Measurements from ENCODE around the gene CNPY1. TPM values are rescaled to one million over a fixed set of nuclear protein-coding genes. Genes with fewer than 3 reads are reported as not detected.

Gene CNPY1
- total RNA-seq, 1 experiment from 2014 or later: not detected

DNA sequence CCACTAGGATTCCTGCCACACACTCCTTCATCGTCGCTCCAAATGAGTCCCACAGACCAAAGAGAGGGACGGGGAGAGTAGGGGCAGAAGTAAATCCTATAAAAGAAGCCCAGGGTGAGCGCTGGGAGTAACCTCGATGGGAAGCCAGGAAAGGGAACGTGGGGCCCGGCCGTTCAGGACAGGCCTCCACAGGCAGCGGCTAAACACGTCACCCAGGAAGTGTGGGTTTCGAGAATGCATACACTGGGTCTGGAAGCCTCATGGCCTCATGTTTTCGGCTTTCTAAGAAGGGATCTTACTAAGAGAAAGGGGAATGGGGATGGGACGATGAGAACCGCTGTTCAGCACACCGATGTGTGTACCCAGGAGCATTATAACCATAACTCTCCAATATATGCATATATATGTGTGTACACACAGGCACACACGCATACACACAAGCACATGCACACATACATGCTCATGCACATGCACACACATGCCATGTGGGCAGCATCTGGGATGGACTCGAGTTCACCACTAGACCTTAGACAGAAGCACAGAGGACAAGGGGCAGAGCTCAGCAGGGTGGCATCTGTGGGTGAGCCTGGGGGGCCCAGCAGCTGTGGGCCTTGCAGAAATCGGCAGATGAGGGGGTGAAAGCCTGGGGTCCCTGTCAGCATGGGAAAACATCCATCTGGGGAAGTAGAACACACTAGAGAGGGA lies 14.8 kb upstream of the CNPY1 start:
- no peak for TF ChIP-seq TCF7L2 (IDR thresholded peaks at IDR 0.05; ENCODE audit: low read depth, low read length)
- TF ChIP-seq, protein P1, sequence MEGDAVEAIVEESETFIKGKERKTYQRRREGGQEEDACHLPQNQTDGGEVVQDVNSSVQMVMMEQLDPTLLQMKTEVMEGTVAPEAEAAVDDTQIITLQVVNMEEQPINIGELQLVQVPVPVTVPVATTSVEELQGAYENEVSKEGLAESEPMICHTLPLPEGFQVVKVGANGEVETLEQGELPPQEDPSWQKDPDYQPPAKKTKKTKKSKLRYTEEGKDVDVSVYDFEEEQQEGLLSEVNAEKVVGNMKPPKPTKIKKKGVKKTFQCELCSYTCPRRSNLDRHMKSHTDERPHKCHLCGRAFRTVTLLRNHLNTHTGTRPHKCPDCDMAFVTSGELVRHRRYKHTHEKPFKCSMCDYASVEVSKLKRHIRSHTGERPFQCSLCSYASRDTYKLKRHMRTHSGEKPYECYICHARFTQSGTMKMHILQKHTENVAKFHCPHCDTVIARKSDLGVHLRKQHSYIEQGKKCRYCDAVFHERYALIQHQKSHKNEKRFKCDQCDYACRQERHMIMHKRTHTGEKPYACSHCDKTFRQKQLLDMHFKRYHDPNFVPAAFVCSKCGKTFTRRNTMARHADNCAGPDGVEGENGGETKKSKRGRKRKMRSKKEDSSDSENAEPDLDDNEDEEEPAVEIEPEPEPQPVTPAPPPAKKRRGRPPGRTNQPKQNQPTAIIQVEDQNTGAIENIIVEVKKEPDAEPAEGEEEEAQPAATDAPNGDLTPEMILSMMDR (IDR thresholded peaks at IDR 0.05): no peak
- TF ChIP-seq, protein P2, sequence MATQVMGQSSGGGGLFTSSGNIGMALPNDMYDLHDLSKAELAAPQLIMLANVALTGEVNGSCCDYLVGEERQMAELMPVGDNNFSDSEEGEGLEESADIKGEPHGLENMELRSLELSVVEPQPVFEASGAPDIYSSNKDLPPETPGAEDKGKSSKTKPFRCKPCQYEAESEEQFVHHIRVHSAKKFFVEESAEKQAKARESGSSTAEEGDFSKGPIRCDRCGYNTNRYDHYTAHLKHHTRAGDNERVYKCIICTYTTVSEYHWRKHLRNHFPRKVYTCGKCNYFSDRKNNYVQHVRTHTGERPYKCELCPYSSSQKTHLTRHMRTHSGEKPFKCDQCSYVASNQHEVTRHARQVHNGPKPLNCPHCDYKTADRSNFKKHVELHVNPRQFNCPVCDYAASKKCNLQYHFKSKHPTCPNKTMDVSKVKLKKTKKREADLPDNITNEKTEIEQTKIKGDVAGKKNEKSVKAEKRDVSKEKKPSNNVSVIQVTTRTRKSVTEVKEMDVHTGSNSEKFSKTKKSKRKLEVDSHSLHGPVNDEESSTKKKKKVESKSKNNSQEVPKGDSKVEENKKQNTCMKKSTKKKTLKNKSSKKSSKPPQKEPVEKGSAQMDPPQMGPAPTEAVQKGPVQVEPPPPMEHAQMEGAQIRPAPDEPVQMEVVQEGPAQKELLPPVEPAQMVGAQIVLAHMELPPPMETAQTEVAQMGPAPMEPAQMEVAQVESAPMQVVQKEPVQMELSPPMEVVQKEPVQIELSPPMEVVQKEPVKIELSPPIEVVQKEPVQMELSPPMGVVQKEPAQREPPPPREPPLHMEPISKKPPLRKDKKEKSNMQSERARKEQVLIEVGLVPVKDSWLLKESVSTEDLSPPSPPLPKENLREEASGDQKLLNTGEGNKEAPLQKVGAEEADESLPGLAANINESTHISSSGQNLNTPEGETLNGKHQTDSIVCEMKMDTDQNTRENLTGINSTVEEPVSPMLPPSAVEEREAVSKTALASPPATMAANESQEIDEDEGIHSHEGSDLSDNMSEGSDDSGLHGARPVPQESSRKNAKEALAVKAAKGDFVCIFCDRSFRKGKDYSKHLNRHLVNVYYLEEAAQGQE (IDR thresholded peaks at IDR 0.05; ENCODE audit: insufficient read depth in 1 of 2, low read depth in 2 of 2, low read length in 1 of 2): no peak
- TF ChIP-seq POLR2AphosphoS5 (IDR thresholded peaks at IDR 0.05; ENCODE audit: low read depth, low read length): no peak
- TF ChIP-seq SIN3A (IDR thresholded peaks at IDR 0.05; ENCODE audit: borderline replicate concordance, insufficient read depth, low read depth, low read length): no peak
- ATAC-seq (no peak), DNase-seq (ENCODE audit: low read depth, low spot score) (no peak)
- H3K36me3 ChIP-seq (ENCODE audit: control insufficient read depth, insufficient read depth, low read length): no peaks in the 10 kb centered on the region
- no TSS peak for BruUV-seq (replicated peaks)
- CTCF ChIA-PET: no interaction called here
- POLR2A ChIA-PET: no interaction called here
- in situ Hi-C loops (cut with HindIII; ENCODE audit: low pct_unique_long_range_greater_than_20kb, low sequenced_read_pairs) (no loop called here), intact Hi-C loops (cut with micrococcal nuclease; ENCODE audit: unreplicated experiment) (no loop called here)
- H3K27me3 ChIP-seq (ENCODE audit: control insufficient read depth, insufficient read depth, low read length): no peaks in the 10 kb centered on the region
- H3K4me3 ChIP-seq (ENCODE audit: low read depth in 2 of 2, low read length in 2 of 2): no peak overlapping the region
- H3K4me1 ChIP-seq (ENCODE audit: control insufficient read depth, insufficient read depth, low read length): no peaks in the 10 kb centered on the region
- no peaks in the 10 kb centered on the region for H3K9me3 ChIP-seq (ENCODE audit: control insufficient read depth, insufficient read depth, low read depth, low read length)
- H3K27ac ChIP-seq (ENCODE audit: low read length): no peak overlapping the region

DNA sequence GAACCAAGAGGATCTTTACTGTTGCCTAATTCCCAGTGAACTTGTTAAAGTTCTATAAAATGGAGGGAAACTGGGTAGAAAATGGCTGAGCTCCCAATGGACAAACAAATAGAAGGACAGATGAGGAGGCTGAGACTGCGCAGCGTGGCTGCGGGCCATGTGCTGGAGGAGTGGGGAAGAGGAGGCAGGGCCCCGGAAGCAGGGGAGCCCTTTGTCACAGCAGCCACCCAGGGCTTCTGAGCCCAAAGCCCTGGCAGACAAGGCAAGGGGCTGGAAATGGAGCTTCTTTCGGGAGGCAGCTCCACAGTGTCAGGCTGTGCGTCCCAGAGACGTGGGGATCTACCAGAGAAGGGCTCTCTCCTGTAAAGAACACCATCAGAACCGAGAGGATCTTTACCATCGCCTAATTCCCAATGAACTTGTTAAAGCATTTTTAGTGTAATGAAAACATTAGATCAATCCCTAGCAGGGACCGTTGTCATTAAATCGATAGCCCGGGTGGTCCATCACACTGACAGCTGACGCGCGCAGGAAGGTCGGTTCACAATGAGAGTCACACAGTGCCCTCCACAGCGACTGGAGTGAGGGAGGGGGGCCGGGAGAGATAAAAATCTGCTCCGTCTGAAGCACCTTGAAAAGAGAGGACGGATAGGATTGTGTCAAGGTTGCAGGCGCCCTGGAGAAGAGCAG lies 14.0 kb upstream of the CNPY1 start:
- DNase-seq (ENCODE audit: low read depth, low spot score): no peak
- POLR2A ChIA-PET: no interaction called here
- no TSS peak for BruUV-seq (replicated peaks)
- H3K4me3 ChIP-seq (ENCODE audit: low read depth in 2 of 2, low read length in 2 of 2): no peak overlapping the region
- intact Hi-C loops (cut with micrococcal nuclease; ENCODE audit: unreplicated experiment): no loop called here
- 0 out of 2 replicates have a peak, but pooled peaks have one; percentile 25 for ATAC-seq
- in situ Hi-C loops (cut with HindIII; ENCODE audit: low pct_unique_long_range_greater_than_20kb, low sequenced_read_pairs): no loop called here
- no peak overlapping the region for H3K27ac ChIP-seq (ENCODE audit: low read length)
- H3K4me1 ChIP-seq (ENCODE audit: control insufficient read depth, insufficient read depth, low read length): no peaks in the 10 kb centered on the region
- H3K9me3 ChIP-seq (ENCODE audit: control insufficient read depth, insufficient read depth, low read depth, low read length): no peaks in the 10 kb centered on the region
- TF ChIP-seq, protein P1 (IDR thresholded peaks at IDR 0.05): no peak
- TF ChIP-seq POLR2AphosphoS5 (IDR thresholded peaks at IDR 0.05; ENCODE audit: low read depth, low read length) (no peak), SIN3A (IDR thresholded peaks at IDR 0.05; ENCODE audit: borderline replicate concordance, insufficient read depth, low read depth, low read length) (no peak), TCF7L2 (IDR thresholded peaks at IDR 0.05; ENCODE audit: low read depth, low read length) (no peak)
- TF ChIP-seq, protein P2 (IDR thresholded peaks at IDR 0.05; ENCODE audit: insufficient read depth in 1 of 2, low read depth in 2 of 2, low read length in 1 of 2): no peak
- no peaks in the 10 kb centered on the region for H3K36me3 ChIP-seq (ENCODE audit: control insufficient read depth, insufficient read depth, low read length)
- CTCF ChIA-PET: no interaction called here
- H3K27me3 ChIP-seq (ENCODE audit: control insufficient read depth, insufficient read depth, low read length): no peaks in the 10 kb centered on the region

Data from Panc1 (cell line).